MM.1S (cell line): ENCODE measurements around the gene NTM.

Experiments
- EZH2 ChIP-seq: fragments of 300-600 bp; sonication (generic); optimal IDR thresholded peaks from 2 replicates; pipeline ENCODE3; 2017; ENCODE audit warnings: low read depth, mild to moderate bottlenecking, antibody characterized with exemption, low read length, mixed read lengths
- TF ChIP-seq, protein P1 (sequence below): fragments of 300-600 bp; sonication (generic); IDR thresholded peaks from 2 replicates; pipeline ENCODE4 v1.5.1; 2016; ENCODE audit warnings: antibody characterized with exemption, low read length, mixed read lengths

DNA sequence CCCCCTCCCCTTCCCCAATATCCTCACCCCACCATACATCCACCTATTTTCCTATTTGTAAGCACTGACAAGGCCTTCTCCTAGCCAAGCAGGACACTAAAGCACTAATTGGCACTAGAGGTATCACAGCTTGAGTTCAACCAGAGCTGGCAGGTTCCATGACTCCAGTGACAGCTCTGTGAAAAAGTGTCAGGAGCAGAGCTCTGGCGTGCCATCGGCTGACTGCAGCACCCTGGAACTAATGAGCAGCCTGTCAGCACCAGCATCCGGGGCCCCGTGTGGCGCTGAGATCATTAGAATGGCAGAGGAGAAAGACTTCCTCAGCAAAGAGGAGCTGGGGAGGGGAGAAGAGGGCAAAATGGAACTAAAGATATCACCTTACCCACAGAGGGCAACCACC, 847.4 kb downstream of the NTM start:
- TF ChIP-seq, protein P1, sequence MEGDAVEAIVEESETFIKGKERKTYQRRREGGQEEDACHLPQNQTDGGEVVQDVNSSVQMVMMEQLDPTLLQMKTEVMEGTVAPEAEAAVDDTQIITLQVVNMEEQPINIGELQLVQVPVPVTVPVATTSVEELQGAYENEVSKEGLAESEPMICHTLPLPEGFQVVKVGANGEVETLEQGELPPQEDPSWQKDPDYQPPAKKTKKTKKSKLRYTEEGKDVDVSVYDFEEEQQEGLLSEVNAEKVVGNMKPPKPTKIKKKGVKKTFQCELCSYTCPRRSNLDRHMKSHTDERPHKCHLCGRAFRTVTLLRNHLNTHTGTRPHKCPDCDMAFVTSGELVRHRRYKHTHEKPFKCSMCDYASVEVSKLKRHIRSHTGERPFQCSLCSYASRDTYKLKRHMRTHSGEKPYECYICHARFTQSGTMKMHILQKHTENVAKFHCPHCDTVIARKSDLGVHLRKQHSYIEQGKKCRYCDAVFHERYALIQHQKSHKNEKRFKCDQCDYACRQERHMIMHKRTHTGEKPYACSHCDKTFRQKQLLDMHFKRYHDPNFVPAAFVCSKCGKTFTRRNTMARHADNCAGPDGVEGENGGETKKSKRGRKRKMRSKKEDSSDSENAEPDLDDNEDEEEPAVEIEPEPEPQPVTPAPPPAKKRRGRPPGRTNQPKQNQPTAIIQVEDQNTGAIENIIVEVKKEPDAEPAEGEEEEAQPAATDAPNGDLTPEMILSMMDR = no peak
- no peak for TF ChIP-seq EZH2
